Sigmoid colon (tissue), 3 donors: Measurements from ENCODE around the gene HMCN2.

ENCODE experiments used
- CTCF ChIP-seq, 4 experiments: fragments of 450-650 bp in 3 of 4; fragments of 200-600 bp in 1 of 4; IDR thresholded peaks; one replicate each; pipeline ENCODE4 v1.5.1; 2016 to 2019; ENCODE audit warnings: antibody characterized with exemption in 4 of 4, mild to moderate bottlenecking in 3 of 4, moderate library complexity in 2 of 4
- POLR2A ChIP-seq, 2 donors: fragments of 450-650 bp; IDR thresholded peaks; one replicate each; pipeline ENCODE4 v1.6.1; 2016; ENCODE audit warnings: antibody characterized with exemption in 2 of 2, mild to moderate bottlenecking in 2 of 2, moderate library complexity in 2 of 2

- no peak for TF ChIP-seq CTCF (IDR thresholded peaks at IDR 0.05)
- no peak for TF ChIP-seq POLR2A (IDR thresholded peaks at IDR 0.05)
These were observed 128.8 kb downstream of the HMCN2 start for GRCh38 chr9:130394320-130394719.
